Lower lobe of right lung (tissue), 2 donors: ENCODE data around the gene ADGRG1. TPM values are rescaled to one million over a fixed set of nuclear protein-coding genes. Genes with fewer than 3 reads are reported as not detected.
"Not testable (repeated sequence)": the region's sequence is repeated elsewhere in the genome, so short reads cannot be mapped to it uniquely, and the experiment has no call there.

Experiments
- ATAC-seq, 2 donors: fragments of 200-7000 bp; cut with Tn5 transposase; one replicate each; pipeline ENCODE4 v1.9.1; 2020 to 2022; ENCODE audit warnings: mild to moderate bottlenecking in 2 of 2, moderate library complexity in 2 of 2
- DNase-seq: peaks from one replicate; pipeline ENCODE4 v3.0.0-alpha.2; 2020
- H3K27ac ChIP-seq: fragments of 200-600 bp; one replicate; pipeline ENCODE4 v1.8.0; 2022
- H3K27me3 ChIP-seq: fragments of 200-600 bp; one replicate; pipeline ENCODE4 v1.8.0; 2022; ENCODE audit warnings: low read depth
- H3K36me3 ChIP-seq: fragments of 200-600 bp; one replicate; pipeline ENCODE4 v1.8.0; 2022; ENCODE audit warnings: mild to moderate bottlenecking
- H3K4me1 ChIP-seq: fragments of 200-600 bp; one replicate; pipeline ENCODE4 v1.8.0; 2022
- H3K4me3 ChIP-seq: fragments of 200-600 bp; one replicate; pipeline ENCODE4 v1.8.0; 2022; ENCODE audit warnings: mild to moderate bottlenecking
- H3K9me3 ChIP-seq: fragments of 200-600 bp; one replicate; pipeline ENCODE4 v1.8.0; 2022
- CTCF ChIP-seq: fragments of 200-600 bp; IDR thresholded peaks from one replicate; pipeline ENCODE4 v1.8.0; 2022; ENCODE audit warnings: antibody characterized with exemption, mild to moderate bottlenecking
- intact Hi-C: fragments of 100-400 bp; cut with DNase I; formaldehyde crosslinking; loops from one replicate; pipeline ENCODE4 v1.11.0; 2022
- total RNA-seq: library from RNA; stranded (reverse); fragmentation: NEBNext Ultra II Directional; extraction: Animal tissue kit (Norgen Biotek cat#: 25700); gene quantifications from one replicate; pipeline ENCODE4 v1.2.1, GENCODE V29; 2021
- donor health status: DM: no; HTN: yes; CAD: no; lungs with severe emphysema.

ADGRG1 gene
- total RNA-seq, 1 donor from 2014 or later = 37.9 TPM

DNA sequence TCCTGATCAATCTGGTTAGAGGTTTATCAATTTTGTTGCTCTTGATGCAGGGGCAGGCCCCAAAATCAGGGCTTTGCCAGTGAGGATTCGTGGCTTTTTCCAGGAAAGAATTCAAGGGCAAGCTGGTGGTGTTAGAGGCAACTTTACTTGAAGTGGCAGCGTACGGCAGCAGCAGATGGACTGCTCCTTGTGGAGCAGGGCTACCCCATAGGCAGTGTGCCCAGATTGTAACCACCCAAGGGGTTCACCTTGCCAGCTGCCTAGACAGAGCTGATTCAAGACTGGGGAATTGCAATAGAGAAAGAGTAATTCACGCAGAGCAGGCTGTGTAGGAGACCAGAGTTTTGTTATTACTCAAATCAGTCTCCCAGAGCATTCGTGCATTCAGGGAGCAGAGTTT is 82.9 kb downstream of the ADGRG1 start:
- Histone ChIP-seq H3K9me3 (no peaks in the 10 kb centered on the region), H3K4me1 (no peaks in the 10 kb centered on the region), H3K36me3 (no peaks in the 10 kb centered on the region), H3K4me3 (no peak overlapping the region), H3K27me3 (peaks cover 8% of the 10 kb centered on the region), H3K27ac (no peak overlapping the region)
- no peak for ATAC-seq
- TF ChIP-seq CTCF = no peak
- no peak for DNase-seq
- intact Hi-C loops = no loop called here

DNA sequence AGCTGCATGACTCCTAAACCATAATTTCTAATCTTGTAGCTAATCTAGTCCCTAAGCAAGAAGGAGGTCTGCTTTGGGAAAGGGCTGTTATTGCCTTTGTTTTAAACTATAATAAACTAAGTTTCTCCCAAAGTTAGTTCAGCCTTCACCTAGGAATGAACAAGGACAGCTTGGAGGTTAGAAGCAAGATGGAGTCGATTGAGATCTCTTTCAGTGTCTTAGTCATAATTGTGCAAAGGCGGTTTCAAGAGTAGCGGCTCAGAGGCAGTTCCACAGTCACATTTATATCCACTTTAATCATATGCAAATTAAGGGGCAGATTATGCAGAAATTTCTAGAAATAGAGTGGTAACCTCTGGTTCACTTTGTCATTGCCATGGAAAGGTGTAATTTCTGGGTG is 83.6 kb downstream of the ADGRG1 start:
- no peak overlapping the region for H3K27ac ChIP-seq

DNA sequence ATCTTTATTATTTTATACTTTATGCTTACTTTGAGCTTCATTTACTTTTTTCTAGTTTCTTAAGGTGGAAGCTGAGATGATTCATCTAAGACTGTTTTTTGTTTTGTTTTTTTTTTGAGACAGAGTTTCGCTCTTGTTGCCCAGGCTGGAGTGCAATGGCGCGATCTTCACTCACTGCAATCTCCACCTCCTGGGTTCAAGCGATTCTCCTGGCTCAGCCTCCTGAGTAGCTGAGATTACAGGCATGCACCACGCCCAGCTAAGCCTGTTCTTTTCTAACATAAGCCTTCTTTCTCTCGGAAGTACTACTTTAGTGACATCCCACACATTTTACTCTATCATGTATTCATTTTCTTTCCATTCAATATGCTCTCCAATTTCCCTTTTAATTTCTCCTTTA is 84.1 kb downstream of the ADGRG1 start:
- intact Hi-C loops, H3K9me3 ChIP-seq, H3K4me1 ChIP-seq, H3K27me3 ChIP-seq, DNase-seq, H3K4me3 ChIP-seq, H3K27ac ChIP-seq, H3K36me3 ChIP-seq, ATAC-seq: not testable (repeated sequence)

More for the DNA sequence above, 83.6 kb downstream of the ADGRG1 start:
- Histone ChIP-seq H3K4me3 (no peak overlapping the region), H3K36me3 (no peaks in the 10 kb centered on the region), H3K4me1 (no peaks in the 10 kb centered on the region), H3K9me3 (no peaks in the 10 kb centered on the region), H3K27me3 (peaks cover 8% of the 10 kb centered on the region)
- no peak for DNase-seq
- ATAC-seq = no peak
- no peak for TF ChIP-seq CTCF
- intact Hi-C loops = no loop called here

DNA sequence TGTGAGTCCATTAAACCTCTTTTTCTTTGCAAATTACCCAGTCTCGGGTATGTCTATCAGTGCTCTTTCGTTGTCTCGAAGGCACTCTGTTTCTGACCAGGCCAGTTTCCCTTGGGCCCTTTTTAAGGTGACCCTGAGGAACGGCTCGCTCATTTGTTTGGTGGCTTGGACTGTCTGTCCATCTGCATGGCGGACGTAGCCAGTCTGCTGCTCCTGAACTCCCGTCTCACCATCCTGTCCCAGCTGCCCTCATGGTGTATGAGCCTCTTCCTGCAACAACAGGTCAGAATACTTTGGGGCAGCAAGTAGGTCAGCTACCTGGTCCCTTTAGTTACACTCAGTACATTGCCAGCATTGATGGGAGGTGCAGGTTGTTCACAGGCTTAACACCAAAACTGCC is 85.2 kb downstream of the ADGRG1 start:
- intact Hi-C loops = no loop called here
- H3K4me1 ChIP-seq = no peaks in the 10 kb centered on the region
- ATAC-seq = no peak
- no peaks in the 10 kb centered on the region for H3K36me3 ChIP-seq
- no peak for DNase-seq
- H3K9me3 ChIP-seq = no peaks in the 10 kb centered on the region
- no peak for TF ChIP-seq CTCF
- H3K4me3 ChIP-seq = no peak overlapping the region
- peaks cover 8% of the 10 kb centered on the region for H3K27me3 ChIP-seq
- H3K27ac ChIP-seq = no peak overlapping the region

GRCh38 chr16:57714047-57714446 is 85.6 kb downstream of the ADGRG1 start:
- intact Hi-C loops = no loop called here
- ATAC-seq = no peak
- Histone ChIP-seq H3K36me3 (no peaks in the 10 kb centered on the region), H3K9me3 (no peaks in the 10 kb centered on the region), H3K4me3 (no peak overlapping the region), H3K27ac (no peak overlapping the region), H3K4me1 (no peaks in the 10 kb centered on the region), H3K27me3 (peaks cover 8% of the 10 kb centered on the region)
- no peak for TF ChIP-seq CTCF
- DNase-seq = no peak

Other genes with a start within 250 kb of the ADGRG1 start
- gene CCL17, start 223.9 kb upstream of the ADGRG1 start, total RNA-seq = 2.8 TPM
- 37.0 TPM for gene CIAPIN1, start 181.2 kb upstream of the ADGRG1 start, total RNA-seq
- 37.2 TPM for gene COQ9, start 181.2 kb upstream of the ADGRG1 start, total RNA-seq
- 76.0 TPM for gene POLR2C, start 166.0 kb upstream of the ADGRG1 start, total RNA-seq
- 57.3 TPM for gene DOK4, start 142.1 kb upstream of the ADGRG1 start, total RNA-seq
- gene CCDC102A, start 92.1 kb upstream of the ADGRG1 start, total RNA-seq = 12.8 TPM
- gene ADGRG5, start 86.0 kb upstream of the ADGRG1 start, total RNA-seq = 1.4 TPM
- gene ADGRG3, start 39.7 kb downstream of the ADGRG1 start, total RNA-seq = 7.7 TPM
- 4.3 TPM for gene DRC7, start 66.2 kb downstream of the ADGRG1 start, total RNA-seq
- 18.0 TPM for gene KATNB1, start 107.1 kb downstream of the ADGRG1 start, total RNA-seq
- 70.9 TPM for gene KIFC3, start 173.9 kb downstream of the ADGRG1 start, total RNA-seq